Stimulated activated CD8-positive, alpha-beta memory T cell treated with anti-CD3 and anti-CD28 coated beads, Interleukin-15, amount 100 ng/mL, for 1 hour (primary cell): ENCODE results near the gene MEX3A.
"Not testable (repeated sequence)": the region's sequence is repeated elsewhere in the genome, so short reads cannot be mapped to it uniquely, and the experiment has no call there.

Source experiments
- DNase-seq: peaks from one replicate; pipeline ENCODE4 v3.0.0-alpha.2; 2020; ENCODE audit warnings: low read depth

MEX3A gene, protein sequence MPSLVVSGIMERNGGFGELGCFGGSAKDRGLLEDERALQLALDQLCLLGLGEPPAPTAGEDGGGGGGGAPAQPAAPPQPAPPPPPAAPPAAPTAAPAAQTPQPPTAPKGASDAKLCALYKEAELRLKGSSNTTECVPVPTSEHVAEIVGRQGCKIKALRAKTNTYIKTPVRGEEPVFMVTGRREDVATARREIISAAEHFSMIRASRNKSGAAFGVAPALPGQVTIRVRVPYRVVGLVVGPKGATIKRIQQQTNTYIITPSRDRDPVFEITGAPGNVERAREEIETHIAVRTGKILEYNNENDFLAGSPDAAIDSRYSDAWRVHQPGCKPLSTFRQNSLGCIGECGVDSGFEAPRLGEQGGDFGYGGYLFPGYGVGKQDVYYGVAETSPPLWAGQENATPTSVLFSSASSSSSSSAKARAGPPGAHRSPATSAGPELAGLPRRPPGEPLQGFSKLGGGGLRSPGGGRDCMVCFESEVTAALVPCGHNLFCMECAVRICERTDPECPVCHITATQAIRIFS

GRCh38 chr1:156082309-156083091 is at the start of gene MEX3A:
Gene MEX3A (minus strand): TSS chr1:156082465. CDS start chr1:156081998, 467 bp downstream.
- no peak for DNase-seq

GRCh38 chr1:156130578-156130942 is 48.3 kb upstream of the MEX3A start:
- no peak for DNase-seq

DNA sequence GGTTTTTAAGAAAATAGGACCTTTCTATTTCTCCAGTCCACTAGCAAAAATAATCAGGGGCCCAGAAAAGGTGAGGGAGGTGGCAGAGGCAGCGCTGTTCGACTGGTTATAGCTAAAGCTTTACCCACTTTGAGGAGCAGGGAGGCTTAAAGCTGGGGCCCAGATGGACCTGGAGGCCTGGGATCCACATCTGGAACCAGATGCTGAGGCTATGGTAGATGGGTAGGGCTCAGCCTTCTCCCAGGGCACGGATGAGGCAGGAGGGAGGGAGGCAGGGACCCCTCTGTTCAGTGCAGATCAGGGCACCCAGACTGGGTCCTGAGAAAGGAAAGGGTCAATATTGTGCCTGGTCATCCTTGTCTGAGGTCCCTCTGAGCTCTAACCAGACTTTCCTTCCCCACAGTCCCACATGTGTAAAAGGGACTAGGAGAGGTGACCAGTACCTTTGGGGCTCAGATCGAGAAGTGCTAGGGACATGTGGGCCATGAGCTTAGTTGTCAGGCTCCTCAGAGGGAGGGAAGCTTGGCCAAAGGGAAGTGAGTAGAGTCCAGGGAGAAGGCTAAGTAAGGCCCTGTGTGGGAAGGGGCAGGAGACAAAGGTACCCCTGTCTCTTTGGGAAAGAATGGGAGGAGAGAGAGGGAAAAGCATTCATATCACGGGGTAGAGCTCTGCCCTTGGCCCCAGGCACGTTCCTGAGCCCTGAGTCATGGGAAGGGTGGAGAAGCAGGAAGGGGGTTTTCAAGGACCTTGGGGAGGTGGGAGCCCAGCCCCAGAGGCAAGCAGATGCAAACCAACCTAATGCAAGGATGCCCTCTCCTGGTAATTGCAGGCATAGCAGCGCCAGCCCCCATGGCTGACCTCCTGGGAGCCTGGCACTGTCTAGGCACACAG is 47.7 kb upstream of the MEX3A start:
- peak; percentile 76 for DNase-seq

DNA sequence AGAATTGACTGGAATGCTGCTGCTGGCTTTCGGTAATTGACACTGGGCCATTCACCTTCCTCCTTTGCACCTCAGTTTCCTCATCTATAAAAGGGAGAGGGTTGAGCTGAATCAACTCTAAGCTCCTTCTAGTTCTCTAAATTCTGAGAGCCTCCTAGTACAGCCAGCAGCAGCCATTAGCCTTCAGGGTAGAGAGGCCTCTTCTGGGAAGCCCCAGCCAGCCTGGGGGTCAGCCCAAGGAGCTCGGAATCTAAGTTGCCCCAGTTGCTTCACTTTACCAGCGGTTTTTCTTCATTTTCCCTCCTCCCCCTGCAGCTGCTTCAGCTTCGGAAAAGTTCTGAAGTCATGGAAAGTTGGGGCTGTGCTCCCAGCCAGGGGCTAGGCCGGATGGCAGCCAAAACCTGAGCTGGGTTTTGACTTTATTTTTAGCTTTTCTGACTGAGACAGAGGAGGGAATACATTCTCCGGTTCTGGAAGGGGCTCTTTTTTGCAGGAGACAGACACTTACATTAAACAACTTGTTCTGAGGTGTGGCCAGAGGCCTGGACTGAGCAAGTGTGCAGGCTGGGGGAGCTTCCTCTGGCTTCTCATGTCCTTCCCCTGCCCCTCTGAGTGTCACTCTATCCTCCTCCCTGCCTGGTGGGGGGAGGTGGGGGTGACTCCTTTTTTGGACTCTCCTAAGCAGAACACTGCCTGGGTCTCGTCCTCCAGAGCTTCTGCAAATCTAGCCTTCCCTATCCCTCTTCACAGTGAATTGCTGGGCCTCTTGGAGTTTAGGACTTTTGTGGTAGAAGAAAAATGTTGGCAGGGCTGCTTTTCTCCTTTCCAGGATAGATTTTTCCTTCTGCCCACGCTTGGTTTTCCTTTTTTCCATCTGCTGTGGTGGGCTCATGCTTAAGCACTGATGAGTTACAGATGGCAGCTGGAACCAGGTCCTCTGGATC is 46.7 kb upstream of the MEX3A start:
- DNase-seq, result no peak

DNA sequence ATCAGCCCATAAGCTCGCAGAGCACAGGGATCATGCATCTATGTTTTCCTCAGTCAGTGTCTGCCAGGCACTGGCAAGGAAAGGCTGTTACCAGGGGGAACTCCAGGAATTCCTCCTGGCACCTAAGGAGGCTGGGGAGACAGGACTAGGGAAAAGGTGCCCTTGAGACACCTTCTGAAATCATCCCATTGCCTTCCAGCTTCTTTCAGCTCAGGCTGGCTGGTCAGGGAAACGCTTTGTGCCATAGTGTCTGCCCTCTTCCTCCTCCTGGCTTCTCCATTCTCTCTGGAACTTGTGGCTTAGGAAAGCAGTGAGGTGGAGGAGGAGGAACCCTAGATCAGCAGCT is 46.0 kb upstream of the MEX3A start:
- DNase-seq, result no peak

GRCh38 chr1:156126630-156127534 is 44.6 kb upstream of the MEX3A start:
- peak; percentile 49 for DNase-seq

GRCh38 chr1:156126043-156126629 is 43.9 kb upstream of the MEX3A start:
- no peak for DNase-seq

DNA sequence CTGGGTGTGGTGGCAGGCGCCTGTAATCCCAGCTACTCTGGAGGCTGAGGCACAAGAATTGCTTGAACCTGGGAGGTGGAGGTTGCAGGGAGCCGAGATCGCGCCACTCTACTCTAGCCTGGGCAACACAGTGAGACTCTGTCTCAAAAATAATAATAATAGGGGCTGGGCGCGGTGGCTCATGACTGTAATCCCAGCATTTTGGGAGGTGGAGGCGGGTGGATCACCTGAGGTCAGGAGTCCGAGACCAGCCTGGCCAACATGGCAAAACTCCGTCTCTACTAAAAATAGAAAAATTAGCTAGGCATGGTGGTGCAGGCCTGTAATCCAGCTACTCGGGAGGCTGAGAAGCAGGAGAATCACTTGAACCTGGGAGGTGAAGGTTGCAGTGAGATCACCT is 43.3 kb upstream of the MEX3A start:
- DNase-seq, result not testable (repeated sequence)

- no peak for DNase-seq
Observed at GRCh38 chr1:156124557-156125483, 42.6 kb upstream of the MEX3A start.

DNA sequence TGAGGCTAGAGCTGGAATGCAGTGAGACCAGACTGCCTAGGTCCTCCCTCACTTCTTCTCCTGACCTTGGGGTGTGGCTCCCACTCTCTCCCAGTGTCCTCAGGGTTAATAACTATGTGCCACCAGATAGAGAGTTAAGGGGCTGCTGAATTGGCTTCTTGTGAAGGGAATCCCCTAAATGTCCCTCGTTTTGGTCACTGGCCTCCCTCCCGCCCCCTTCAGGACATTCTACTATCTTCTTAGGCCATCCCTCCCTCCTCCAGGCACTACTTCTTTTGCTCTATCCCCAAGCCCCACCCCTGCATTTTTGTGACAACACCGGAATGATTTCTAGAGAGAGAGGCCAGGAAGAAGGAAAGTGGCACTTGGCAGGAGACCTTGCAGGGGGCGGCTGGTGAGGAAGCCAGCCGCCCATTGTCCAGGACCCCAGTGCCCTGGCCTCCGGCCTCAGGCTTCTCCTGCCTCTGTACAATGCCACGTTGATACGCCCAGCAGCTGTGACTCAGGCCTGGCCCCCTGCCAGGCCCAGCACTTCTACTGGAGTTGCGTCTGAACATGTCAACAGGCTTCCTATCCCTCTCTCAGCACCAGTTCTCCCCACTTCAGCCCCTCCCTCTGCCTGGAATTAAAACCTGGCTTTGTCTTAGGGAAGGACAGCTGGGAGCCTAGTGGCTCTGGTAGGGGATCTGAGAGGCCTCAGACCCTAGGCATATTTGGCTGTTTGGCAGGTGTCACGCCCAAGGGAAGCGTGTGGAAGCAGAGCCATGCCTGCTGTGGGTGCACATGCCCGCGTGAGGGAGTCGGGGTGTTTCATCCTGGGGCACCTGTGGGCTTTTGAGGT is 41.3 kb upstream of the MEX3A start:
- DNase-seq, result no peak

DNA sequence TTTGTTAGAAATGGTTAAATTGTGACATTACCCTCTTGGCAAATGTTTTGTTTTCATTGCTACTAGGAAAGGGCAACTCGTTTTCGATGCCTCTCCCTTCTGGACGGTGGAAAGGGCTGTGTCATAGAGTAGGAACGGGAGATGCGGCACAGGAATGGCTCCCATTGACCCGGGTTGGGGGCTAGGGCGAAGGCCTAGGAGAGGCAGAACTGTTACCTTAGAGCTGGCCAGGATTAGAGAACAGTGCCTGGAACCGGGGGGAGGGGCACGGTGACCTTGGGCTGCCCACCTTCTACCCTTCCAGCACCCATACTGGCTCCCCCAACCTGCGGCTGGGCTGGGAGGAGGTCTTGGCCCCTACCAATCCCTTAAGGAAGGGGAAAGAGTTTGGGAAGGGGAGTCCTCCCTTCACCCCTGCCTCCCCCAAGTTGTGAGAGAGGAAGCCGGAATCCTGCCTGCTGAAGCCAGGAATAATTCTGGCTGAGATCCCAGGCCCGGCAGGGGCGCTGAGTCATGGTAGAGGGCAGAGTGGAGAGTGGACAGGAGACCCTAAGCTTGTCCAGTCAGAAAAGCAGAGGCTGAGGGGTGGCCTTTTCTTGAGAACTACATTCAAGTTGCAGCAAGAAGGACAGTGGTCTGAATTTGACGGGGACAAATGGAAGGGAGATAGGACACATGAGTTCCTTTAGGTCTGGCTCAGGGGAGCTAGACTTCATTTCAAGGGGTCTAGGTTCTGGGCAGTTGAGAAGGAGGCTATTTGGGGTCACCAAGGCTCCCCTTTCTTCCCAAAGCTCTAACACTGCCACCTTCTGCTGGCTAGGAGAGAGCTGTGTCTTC is 40.5 kb upstream of the MEX3A start:
- DNase-seq, result no peak

DNA sequence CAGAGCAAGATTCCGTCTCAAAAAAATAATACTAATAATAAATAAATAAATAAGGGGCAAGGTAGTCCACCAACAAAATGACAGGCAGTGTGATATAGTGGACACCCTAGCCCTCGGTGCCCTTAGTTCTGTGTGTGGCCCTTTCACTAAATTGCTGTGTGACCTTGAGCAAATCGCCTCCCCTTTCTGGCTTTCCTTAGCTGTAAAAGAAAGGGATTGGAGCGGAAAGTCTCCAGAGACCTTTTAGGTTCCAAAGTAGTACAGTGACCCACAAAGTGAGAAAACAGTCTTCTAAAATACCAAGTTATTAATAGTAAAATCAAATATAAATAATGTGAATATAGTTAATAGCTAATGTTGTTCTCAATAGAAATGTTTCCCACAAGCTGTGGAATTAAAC is 39.8 kb upstream of the MEX3A start:
- no peak for DNase-seq

- DNase-seq, result no peak
Observed at GRCh38 chr1:156121457-156121856, 39.2 kb upstream of the MEX3A start.

- DNase-seq, result not testable (repeated sequence)
Observed at GRCh38 chr1:156121005-156121404, 38.7 kb upstream of the MEX3A start.

GRCh38 chr1:156120318-156120717 is 38.1 kb upstream of the MEX3A start:
- no peak for DNase-seq

DNA sequence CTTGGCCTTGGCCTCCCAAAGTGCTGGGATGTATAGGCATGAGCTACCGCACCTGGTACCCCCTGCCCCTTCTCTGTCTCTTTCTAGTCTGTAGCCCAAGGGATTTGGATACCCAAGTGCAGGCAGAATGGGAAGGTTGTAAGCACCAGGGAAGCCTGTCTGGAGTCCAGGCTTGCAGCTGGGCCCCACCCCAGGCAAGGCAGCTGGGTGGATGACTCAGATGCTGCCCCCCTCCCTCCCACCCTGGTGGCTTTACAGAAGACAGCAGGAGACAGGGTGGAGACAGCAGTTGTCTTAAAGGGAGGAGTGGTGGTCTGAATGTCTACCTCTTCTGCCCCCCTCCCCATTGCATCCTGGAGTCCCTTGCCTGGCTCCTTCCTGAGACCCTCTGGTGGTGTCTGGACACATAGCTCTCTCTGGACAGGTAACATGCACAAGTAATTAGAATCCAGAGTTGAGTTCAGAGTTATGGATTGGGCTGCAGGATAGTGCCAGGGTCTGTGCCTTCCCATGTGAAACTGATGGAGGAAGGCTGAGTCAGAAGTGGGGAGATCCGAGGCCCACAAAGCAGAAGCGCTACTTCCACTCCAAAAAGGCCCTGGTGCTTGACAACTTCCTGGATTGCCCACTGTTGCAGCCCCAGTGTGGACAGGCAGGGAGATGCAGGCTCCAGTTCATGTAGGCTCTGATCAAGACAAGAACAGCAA is 37.4 kb upstream of the MEX3A start:
- no peak for DNase-seq
